HEK293T (cell line): ENCODE data around the gene FBXL16.

ENCODE experiments used
- ARNT ChIP-seq: fragments of 450-650 bp; IDR thresholded peaks from 2 replicates; pipeline ENCODE4 v1.6.1; 2017; ENCODE audit warnings: mild to moderate bottlenecking
- BHLHE40 ChIP-seq: fragments of 450-650 bp; IDR thresholded peaks from 2 replicates; pipeline ENCODE4 v1.6.1; 2016; ENCODE audit warnings: mild to moderate bottlenecking, moderate library complexity, borderline replicate concordance
- CTBP1 ChIP-seq: fragments of 450-650 bp; IDR thresholded peaks from 2 replicates; pipeline ENCODE4 v1.6.1; 2016; ENCODE audit warnings: borderline replicate concordance
- ELF4 ChIP-seq: fragments of 450-650 bp; IDR thresholded peaks from 2 replicates; pipeline ENCODE4 v1.6.1; 2017; ENCODE audit warnings: antibody characterized with exemption
- FOXA1 ChIP-seq: fragments of 450-650 bp; IDR thresholded peaks from 2 replicates; pipeline ENCODE4 v1.6.1; 2016; ENCODE audit warnings: mild to moderate bottlenecking
- FOXK2 ChIP-seq: fragments of 450-650 bp; IDR thresholded peaks from 2 replicates; pipeline ENCODE4 v1.6.1; 2016; ENCODE audit warnings: mild to moderate bottlenecking
- FOXM1 ChIP-seq: fragments of 450-650 bp; IDR thresholded peaks from 2 replicates; pipeline ENCODE4 v1.6.1; 2017; ENCODE audit warnings: mild to moderate bottlenecking, borderline replicate concordance
- HDGF ChIP-seq: fragments of 450-650 bp; IDR thresholded peaks from 2 replicates; pipeline ENCODE4 v1.6.1; 2017; ENCODE audit warnings: antibody characterized with exemption, borderline replicate concordance
- LEF1 ChIP-seq: fragments of 450-650 bp; IDR thresholded peaks from 2 replicates; pipeline ENCODE4 v1.6.1; 2017; ENCODE audit warnings: mild to moderate bottlenecking, borderline replicate concordance
- NFRKB ChIP-seq: fragments of 450-650 bp; IDR thresholded peaks from 2 replicates; pipeline ENCODE4 v1.6.1; 2016; ENCODE audit warnings: mild to moderate bottlenecking, moderate library complexity
- SP1 ChIP-seq: fragments of 450-650 bp; IDR thresholded peaks from 2 replicates; pipeline ENCODE4 v1.6.1; 2017
- SUZ12 ChIP-seq: fragments of 450-650 bp; IDR thresholded peaks from 2 replicates; pipeline ENCODE4 v1.6.1; 2016; ENCODE audit warnings: mild to moderate bottlenecking
- TARDBP ChIP-seq: fragments of 450-650 bp; IDR thresholded peaks from 2 replicates; pipeline ENCODE4 v1.6.1; 2016
- TF ChIP-seq, protein P1 (sequence below): fragments of 450-650 bp; IDR thresholded peaks from 2 replicates; pipeline ENCODE4 v1.6.1; 2016

DNA sequence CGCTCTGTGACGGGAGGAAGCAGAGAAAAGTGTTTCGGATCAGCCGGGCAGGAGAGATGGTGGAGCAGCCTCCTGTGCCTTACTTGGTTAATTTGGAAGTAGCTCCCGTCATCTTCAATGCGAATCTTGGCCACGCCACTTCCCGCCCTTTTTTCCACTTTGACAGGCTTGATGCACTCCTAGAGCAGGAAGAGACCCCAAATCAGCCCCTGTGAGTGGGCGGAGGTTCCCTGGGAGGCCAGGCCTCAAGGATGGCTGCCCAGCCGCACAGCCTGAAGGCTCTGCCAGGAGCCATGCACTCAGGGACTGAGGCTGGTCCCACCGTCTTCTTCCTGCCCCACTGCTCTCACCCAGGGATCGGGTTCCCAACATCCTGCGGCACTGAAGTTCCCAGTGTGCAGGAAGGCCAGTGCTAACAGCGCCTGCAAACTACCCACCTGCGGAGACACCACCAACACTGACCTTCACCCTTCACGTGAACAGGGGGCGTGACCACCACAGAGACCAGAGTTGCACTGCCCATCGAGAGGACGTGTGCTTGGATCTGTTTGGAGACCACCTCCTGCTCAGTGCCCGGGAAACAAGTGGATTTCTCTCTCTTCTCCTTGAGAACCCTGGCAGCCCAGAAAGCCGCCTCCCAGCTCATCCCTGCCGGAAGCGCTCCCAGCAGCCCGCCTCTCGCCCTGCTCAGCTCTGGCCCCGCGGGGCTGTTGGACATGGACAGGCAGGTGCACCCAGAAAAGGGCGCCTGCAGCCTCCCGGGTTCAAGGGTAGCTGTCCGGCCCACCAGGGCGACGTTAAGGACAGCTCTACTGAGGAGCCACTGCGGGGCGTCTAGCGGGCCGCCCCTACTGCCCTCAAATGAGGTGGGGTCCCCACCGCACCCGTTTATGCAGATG is 34.2 kb upstream of the FBXL16 start:
- TF ChIP-seq ARNT (no peak), CTBP1 (no peak), FOXK2 (no peak), FOXM1 (no peak), FOXA1 (no peak), ELF4 (no peak), SP1 (no peak), TARDBP (no peak), HDGF (no peak), SUZ12 (no peak), LEF1 (no peak), BHLHE40 (no peak), NFRKB (no peak)
- TF ChIP-seq, protein P1, sequence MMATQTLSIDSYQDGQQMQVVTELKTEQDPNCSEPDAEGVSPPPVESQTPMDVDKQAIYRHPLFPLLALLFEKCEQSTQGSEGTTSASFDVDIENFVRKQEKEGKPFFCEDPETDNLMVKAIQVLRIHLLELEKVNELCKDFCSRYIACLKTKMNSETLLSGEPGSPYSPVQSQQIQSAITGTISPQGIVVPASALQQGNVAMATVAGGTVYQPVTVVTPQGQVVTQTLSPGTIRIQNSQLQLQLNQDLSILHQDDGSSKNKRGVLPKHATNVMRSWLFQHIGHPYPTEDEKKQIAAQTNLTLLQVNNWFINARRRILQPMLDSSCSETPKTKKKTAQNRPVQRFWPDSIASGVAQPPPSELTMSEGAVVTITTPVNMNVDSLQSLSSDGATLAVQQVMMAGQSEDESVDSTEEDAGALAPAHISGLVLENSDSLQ = no peak
